NCI-H2029 (cell line): Measurements from ENCODE around the gene PPDPF.
"Not testable (repeated sequence)": the region's sequence is repeated elsewhere in the genome, so short reads cannot be mapped to it uniquely, and the experiment has no call there.

Experiments
- DNase-seq: peaks from one replicate; lab custom pipeline; 2025; lab: John Stamatoyannopoulos, UW

PPDPF gene

GRCh38 chr20:63500902-63501817 is 19.4 kb upstream of the PPDPF start:
- DNase-seq: no peak

DNA sequence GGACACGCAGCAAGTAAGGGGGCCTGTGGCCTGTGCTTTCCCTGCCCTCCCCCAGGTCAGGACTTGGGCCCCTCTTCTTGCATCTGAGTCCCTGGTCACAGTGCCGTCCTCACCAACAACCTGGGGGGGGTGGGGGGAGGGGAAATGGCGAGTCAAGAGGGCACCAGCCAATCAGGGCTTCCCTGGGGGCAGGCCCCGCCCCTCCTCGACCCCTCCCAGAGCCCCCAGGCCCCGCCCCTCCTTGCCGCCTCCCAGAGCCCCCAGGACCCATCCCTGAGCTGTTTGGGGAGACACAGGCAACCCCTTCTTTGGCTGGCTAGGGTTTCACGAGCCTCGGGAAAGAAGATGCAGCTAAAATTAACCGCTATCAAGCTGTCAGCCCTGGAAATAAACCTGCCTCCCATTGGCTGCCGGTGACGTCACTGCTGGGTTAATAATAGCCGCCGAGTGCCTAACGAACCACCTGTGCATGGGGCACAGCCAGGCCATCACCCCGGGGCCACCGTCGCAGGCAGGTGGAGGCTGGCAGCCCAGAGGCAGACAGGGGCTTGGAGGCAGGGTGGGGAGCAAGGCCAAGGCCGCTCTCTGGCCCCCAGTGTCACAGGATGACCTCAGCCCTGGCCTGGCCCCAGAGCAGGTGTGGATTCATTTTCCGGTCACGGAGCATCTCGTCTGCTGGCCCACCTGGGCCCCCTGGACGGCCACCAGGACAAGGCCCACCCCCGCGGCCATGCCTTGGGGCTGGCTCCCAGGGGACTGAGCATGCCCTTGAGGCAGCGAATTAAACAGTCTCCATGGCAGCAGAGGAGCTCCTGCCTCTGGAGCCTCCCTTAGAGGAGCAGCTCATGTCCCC is 18.5 kb upstream of the PPDPF start:
- DNase-seq: peak; percentile 14

GRCh38 chr20:63502671-63503172 is 17.8 kb upstream of the PPDPF start:
- DNase-seq: no peak

DNA sequence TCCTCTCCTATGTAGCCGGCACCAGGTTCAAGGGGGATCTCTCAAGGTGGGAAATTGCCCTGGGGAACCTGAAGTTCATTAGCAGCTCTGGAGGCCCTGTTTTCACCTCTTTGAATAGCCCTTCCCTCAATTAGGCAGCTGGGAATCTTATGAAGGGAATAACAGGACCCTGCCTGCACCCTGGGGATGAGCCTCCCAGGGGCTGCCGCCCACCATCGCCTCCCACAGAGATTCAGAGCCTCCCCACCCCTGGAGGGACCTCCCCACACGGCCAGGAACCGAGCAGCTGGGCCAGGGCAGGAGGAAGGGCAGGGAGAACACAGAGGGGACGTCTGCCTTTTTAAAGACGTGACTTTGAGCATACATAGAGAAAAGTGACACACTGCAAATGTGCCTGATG is 17.0 kb upstream of the PPDPF start:
- DNase-seq: no peak

DNA sequence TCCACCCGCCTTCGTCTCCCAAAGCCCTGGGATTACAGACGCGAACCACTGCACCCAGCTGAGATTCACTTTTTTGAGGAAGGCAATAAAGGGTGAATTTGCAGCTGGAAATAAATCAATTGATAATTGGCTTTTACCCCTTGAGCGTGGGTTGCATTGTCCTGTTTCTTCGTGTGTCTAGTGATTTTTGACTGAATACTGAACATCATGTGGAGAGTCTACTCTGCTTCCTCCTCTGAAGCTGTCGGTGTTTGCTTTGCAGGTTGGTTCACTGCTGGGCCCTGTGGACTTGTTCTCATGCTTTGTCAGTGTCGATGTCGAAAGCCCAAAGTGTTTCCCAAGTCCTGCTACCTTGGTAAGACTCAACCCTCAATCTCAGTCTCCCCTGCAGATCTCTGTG is 15.9 kb upstream of the PPDPF start:
- DNase-seq: no peak

DNA sequence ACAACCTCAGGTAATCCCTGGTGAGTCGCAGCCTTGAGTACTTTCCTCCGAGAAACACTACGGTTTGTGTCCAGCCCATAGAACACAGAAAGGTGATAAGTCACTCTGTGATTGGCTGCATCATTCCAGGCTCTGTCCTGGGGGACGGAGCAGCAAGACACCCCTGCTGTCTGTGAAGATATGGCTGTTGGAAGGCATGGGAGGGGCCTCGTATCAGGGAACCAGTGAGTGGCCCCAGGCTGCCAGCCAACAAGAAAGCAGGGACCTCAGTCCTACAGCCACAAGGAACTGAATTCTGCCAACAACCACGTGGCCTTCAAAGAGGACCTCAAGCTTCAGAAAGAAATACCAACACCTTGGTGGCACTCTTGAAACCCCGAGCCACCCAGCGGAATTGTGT is 15.3 kb upstream of the PPDPF start:
- no peak for DNase-seq

GRCh38 chr20:63505723-63506122 is 14.8 kb upstream of the PPDPF start:
- DNase-seq: no peak

DNA sequence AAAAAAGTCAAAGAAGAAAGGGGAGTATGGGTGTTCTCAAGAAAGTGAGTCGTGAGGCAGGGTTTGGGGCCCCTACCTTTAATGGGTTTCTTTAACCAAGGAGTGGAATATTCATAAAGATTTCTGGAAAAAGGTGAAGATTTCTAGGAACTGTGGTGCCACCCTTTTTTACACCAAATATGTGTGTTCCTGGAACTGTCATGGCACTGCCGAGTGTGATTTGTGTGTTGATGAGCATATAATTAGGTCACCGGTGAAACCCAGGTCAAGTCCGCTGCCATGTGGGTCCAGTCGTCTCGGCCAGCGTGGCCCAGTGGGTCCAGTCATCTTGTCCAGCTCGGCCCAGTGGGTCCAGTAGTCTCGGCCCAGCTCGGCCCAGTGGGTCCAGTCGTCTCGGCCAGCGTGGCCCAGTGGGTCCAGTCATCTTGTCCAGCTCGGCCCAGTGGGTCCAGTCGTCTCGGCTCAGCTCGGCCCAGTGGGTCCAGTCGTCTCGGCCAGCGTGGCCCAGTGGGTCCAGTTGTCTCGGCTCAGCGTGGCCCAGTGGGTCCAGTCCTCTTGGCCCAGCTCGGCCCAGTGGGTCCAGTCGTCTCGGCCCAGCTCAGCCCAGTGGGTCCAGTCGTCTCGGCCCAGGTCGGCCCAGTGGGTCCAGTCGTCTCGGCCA is 13.4 kb upstream of the PPDPF start:
- no peak for DNase-seq

- DNase-seq: no peak
Measured at GRCh38 chr20:63508072-63508768, 12.3 kb upstream of the PPDPF start.

- no peak for DNase-seq
Measured at GRCh38 chr20:63509088-63509564, 11.4 kb upstream of the PPDPF start.

GRCh38 chr20:63513207-63513606 is 7.4 kb upstream of the PPDPF start:
- DNase-seq: no peak

GRCh38 chr20:63514520-63514919 is 6.0 kb upstream of the PPDPF start:
- DNase-seq: not testable (repeated sequence)

DNA sequence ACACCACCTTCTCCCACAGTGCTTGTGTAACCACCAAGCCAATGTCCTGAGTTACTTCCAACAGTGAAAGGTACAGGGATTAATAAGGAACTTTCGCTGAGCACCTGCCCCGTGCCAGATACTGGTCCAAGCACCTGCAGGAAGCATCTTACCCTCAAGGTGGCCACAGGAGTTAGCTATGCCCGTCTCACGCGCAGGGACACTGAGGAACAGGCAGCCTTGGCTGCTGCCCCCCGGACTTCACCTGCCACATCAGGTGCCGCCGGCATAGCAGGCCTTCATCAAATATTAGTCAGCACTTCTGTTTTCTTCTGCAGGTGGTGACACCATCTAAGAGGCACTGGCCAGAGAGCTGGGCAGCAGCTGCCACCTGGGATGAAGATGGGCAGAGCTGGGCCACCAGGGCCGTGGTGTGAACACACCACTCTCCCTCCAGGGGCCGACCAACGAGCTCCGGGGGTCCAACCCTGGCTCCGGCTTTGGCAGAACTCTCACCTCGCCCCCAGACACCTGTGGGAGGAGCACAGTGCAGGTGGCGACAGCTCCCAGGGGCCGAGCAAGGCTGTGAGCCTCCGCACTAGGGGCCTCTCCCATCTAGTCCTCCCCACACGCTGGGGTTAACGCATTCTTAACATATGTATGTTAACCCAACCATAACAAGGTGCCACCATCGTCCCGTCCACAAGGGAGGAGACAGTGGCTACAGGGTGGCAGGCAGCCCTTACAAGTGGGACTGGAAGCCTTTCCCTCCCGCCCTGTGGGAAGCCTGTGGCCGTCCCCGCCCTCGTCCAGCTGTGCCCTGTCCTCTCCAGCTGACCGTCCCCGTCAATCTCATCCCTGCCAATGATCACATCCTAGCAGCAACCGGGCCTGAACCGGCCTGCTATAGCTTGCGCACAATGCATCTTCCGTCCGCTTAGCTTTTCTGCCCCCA is 2.9 kb upstream of the PPDPF start:
- no peak for DNase-seq

DNA sequence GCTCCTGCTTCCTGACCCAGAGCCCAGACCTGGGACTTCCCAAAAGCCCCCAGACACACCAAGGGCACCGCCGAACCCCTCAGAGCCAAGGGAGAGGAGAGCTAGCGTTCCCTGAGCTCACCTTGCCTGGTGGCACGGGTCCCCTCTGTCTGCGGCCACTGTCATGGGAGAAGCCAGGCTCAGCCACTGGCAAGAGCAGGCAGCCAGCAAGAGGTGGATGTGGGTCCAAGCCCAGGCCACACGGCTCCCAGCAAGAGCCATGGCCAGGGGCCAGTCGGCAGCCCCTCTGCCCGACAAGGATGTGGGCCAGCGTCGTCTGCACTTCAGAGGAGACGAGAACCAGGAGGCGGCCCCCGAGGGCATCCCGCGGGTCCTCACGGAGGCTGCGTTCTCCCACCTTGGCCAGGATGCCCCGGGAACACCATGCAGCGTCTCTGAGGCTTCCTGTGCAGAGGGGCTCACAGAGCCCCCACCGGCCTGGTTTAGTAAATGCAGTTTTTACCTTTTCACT is 2.2 kb upstream of the PPDPF start:
- DNase-seq: no peak

- DNase-seq: no peak
Measured at GRCh38 chr20:63518946-63519667, 1.5 kb upstream of the PPDPF start.

DNA sequence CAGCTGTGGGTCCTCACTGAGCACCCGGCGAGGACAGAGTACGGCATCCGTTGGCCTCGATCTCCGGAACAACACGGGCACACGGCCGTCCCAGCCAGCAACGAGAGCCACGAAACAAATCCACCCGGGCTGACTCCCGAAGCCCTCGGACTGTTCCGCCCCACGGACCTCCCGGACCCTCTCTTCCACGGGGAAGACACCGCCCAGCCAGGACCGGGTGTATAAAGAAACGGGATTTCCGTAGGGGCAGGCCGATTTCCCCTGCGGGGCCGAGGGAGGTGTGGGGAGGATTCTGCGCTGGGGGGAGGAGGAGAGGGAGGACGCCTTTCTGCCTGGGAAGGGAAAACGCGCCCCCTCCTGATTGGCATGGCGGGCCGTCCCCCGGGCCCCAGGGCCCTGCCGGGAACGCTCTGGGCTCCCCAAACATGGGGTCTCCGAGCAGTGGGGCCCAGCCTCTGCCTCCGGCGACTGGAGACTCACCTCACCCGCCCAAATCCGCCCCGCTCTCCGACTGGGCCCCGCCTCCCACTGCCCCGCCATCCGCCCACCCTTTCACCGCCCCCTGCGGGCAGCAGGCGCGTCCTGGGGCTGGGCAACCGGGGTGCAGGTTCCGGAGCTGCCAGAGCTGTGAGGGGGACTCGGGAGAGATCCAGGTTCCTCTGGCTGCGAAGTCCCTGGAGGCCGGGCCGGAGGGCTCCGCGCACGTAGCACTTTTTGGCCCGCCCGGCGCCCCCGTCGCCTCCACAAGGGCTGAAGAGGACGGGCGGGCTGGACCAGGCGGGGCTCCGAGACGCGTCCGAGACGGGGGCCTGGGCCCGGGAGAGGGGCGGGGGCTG is 679 bp upstream of the PPDPF start:
- DNase-seq: no peak

DNA sequence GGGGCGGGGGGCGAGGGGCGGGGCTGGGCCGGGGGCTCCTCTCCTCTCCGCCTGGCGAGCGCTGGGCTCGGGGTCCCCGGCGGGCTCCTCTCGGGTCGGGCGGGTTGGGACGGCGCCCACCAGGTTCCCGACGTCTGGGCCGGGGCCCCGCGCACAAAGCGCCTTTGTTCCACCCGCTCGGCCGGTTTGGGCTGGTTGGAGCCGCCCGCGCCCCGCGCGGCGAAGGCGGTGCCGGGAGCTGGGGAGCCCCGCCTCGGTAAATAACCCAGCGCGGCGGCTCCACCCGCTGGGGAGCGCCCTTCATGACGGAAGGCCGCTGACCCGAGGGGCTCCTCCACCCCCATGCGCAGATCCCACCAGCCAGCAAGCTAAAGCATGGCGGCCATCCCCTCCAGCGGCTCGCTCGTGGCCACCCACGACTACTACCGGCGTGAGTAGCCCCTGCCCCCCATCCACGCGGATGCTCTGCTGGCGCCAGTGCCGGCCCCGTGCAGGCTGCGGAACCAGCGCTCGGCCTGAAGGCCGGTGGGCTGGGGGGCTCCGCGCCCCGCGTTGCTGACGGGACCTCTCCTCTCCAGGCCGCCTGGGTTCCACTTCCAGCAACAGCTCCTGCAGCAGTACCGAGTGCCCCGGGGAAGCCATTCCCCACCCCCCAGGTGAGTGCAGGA is 503 bp downstream of the PPDPF start:
- DNase-seq: peak; percentile 55

DNA sequence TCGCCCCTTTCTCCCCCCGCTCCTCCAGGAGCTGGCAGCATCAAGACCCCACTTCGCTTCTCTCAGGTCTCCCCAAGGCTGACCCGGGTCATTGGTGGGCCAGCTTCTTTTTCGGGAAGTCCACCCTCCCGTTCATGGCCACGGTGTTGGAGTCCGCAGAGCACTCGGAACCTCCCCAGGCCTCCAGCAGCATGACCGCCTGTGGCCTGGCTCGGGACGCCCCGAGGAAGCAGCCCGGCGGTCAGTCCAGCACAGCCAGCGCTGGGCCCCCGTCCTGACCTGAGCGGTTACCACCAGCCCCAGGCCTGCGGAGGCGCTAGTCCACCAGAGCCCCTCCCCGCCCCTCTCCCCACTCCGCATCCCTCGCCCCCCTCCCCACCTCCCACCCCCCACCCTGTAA is 1.0 kb downstream of the PPDPF start:
- DNase-seq: no peak
